SKM-1 (cell line): ENCODE results near the gene PRKCQ.
"Not testable (repeated sequence)": the region's sequence is repeated elsewhere in the genome, so short reads cannot be mapped to it uniquely, and the experiment has no call there.

ENCODE experiments used
- DNase-seq: peaks from one replicate; lab custom pipeline; 2025; ENCODE audit not compliant: unreplicated experiment; lab: John Stamatoyannopoulos, UW

Gene PRKCQ

GRCh38 chr10:6461961-6462360, 118.1 kb downstream of the PRKCQ start:
- no peak for DNase-seq

- no peak for DNase-seq
Observed at GRCh38 chr10:6460861-6461409, 119.1 kb downstream of the PRKCQ start.

- DNase-seq = no peak
Observed at GRCh38 chr10:6458814-6459213, 121.3 kb downstream of the PRKCQ start.

- DNase-seq = no peak
Observed at GRCh38 chr10:6457376-6457775, 122.7 kb downstream of the PRKCQ start.

- DNase-seq = no peak
Observed at GRCh38 chr10:6456067-6456466, 124.0 kb downstream of the PRKCQ start.

- DNase-seq = no peak
Observed at GRCh38 chr10:6455592-6455991, 124.5 kb downstream of the PRKCQ start.

GRCh38 chr10:6446711-6447110, 133.4 kb downstream of the PRKCQ start:
- no peak for DNase-seq

- DNase-seq = peak; percentile 1
Observed at GRCh38 chr10:6445671-6446316, 134.3 kb downstream of the PRKCQ start.

- not testable (repeated sequence) for DNase-seq
Observed at GRCh38 chr10:6439875-6440274, 140.2 kb downstream of the PRKCQ start.

GRCh38 chr10:6431861-6432260, 148.2 kb downstream of the PRKCQ start:
- DNase-seq = no peak

GRCh38 chr10:6431186-6431585, 148.9 kb downstream of the PRKCQ start:
- no peak for DNase-seq

- no peak for DNase-seq
Observed at GRCh38 chr10:6430423-6430980, 149.6 kb downstream of the PRKCQ start.

- DNase-seq = no peak
Observed at GRCh38 chr10:6427357-6427959, 152.6 kb downstream of the PRKCQ start.

GRCh38 chr10:6426317-6426716, 153.8 kb downstream of the PRKCQ start:
- no peak for DNase-seq

GRCh38 chr10:6423413-6424170, 156.5 kb downstream of the PRKCQ start:
- DNase-seq = no peak

GRCh38 chr10:6423004-6423403, 157.1 kb downstream of the PRKCQ start:
- DNase-seq = no peak

GRCh38 chr10:6418613-6419216, 161.4 kb downstream of the PRKCQ start:
- DNase-seq = no peak

- DNase-seq = no peak
Observed at GRCh38 chr10:6418167-6418566, 161.9 kb downstream of the PRKCQ start.

- peak; percentile 6 for DNase-seq
Observed at GRCh38 chr10:6416892-6417512, 163.1 kb downstream of the PRKCQ start.

- DNase-seq = no peak
Observed at GRCh38 chr10:6411436-6411835, 168.6 kb downstream of the PRKCQ start.

- no peak for DNase-seq
Observed at GRCh38 chr10:6410830-6411229, 169.2 kb downstream of the PRKCQ start.
